ENCODE data around the gene UBE2O. TPM values are rescaled to one million over a fixed set of nuclear protein-coding genes. Genes with fewer than 3 reads are reported as not detected.
"Not testable (repeated sequence)": the region's sequence is repeated elsewhere in the genome, so short reads cannot be mapped to it uniquely, and the experiment has no call there.

The UBE2O gene
- total RNA-seq, 1 donor from 2014 or later = 43.8 TPM

GRCh38 chr17:76356803-76357456 lies 96.0 kb downstream of the UBE2O start:
- no peak overlapping the region for H3K4me3 Mint-ChIP-seq
- intact Hi-C loops (cut with micrococcal nuclease) = no loop called here
- no peaks in the 10 kb centered on the region for H3K9me3 Mint-ChIP-seq
- H3K36me3 Mint-ChIP-seq (ENCODE audit: low read depth) = no peaks in the 10 kb centered on the region
- DNase-seq = no peak
- H3K27me3 Mint-ChIP-seq = peaks cover 3% of the 10 kb centered on the region
- H3K27ac Mint-ChIP-seq = no peak overlapping the region
- peaks cover 20% of the 10 kb centered on the region for H3K4me1 Mint-ChIP-seq

DNA sequence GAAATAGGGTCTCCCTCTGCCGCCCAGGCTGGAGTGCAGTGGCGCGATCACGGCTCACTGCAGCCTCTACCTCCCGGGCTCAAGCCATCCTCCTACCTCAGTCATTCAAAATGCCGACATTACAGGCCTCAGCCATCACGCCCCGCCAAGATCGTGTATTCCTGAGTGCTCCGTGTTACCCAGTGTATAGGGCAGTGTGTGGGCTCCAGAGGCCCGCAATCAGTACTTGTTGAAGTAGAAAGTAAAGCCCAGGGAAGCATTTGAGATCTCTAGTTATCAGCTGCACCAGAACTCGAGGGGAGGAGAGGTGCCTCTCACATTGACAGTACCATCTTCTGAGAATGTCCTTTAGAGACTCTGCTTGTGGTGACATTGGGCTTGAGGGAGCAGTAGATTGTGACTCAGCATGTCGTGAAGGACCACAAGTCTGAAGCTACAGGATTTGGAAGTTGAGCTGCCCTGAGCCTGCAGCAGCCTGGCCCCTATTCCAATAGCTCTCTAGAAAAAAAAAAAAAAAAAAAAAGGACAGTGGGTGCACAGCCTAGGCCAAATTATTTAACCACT lies 98.1 kb downstream of the UBE2O start:
- Mint-ChIP-seq H3K4me1 (peaks cover 25% of the 10 kb centered on the region), H3K4me3 (peak overlapping the region; percentile 92), H3K27ac (peak overlapping the region; percentile 60), H3K27me3 (peaks cover 3% of the 10 kb centered on the region), H3K36me3 (ENCODE audit: low read depth) (peaks cover 3% of the 10 kb centered on the region), H3K9me3 (no peaks in the 10 kb centered on the region)
- intact Hi-C loops (cut with micrococcal nuclease) = loop anchor here (5.0 kb wide), 1 partner anchor 283 kb away; the partner anchor contains the start of genes GALR2 and SRP68
- peak; percentile 64 for DNase-seq

- Mint-ChIP-seq H3K27me3 (peaks cover 3% of the 10 kb centered on the region), H3K4me1 (peaks cover 25% of the 10 kb centered on the region), H3K4me3 (peak overlapping the region; percentile 92)
Observed at GRCh38 chr17:76354317-76354729, 98.6 kb downstream of the UBE2O start.

DNA sequence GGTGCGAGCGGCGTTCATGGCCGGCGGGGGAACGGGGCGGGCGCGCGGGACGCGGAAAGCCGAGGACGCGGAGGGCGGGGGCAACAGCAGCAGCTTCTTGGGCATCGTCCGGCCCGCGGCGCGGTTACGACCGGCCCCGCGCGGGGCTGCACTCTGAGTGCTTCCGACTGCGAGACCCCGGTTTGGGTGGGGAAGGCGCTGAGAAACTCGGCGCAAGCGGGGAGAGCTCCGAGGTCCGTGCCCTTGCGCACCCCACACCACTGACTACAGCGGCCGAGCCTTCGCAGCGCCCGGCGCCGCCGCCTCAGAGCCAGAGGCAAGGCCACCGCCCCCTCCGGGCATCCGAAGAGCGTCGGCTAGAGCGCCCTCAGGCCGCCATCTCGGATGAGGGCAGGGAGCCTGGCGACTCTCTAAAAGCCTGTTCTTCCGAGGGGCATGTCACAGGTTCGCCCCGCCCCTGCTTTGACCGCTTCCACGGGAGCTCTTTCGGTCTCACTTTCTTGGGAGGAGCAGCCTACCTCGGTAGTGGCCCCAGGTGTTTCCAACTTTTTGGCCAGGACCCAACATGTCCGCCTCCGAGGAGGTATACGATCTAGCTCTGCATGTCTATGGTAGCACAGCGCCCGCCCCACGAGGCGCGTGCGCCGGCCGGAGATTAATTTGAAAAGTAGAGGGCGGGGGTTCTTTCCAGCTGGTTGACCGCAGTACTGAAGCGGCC lies 99.2 kb downstream of the UBE2O start, which contains the start of gene PRPSAP1:
Gene PRPSAP1 (minus strand): TSS at position 318 of the 718 bp plus-strand sequence. CDS start 213 bp downstream, at position 105.
- H3K4me1 Mint-ChIP-seq = peaks cover 25% of the 10 kb centered on the region
- H3K27ac Mint-ChIP-seq = peak within 1 kb of the TSS; percentile 99
- peaks cover 3% of the 10 kb centered on the region for H3K27me3 Mint-ChIP-seq
- peak within 1 kb of the TSS; percentile 92 for H3K4me3 Mint-ChIP-seq
- no peaks in the 10 kb centered on the region for H3K9me3 Mint-ChIP-seq
- peaks cover 3% of the 10 kb centered on the region for H3K36me3 Mint-ChIP-seq (ENCODE audit: low read depth)
- intact Hi-C loops (cut with micrococcal nuclease) = loop anchor here (1.0 to 5.0 kb wide), 2 partner anchors 32 to 281 kb away; partner anchors contain the start of genes GALR2 and SRP68
- DNase-seq = peak; percentile 95

More at GRCh38 chr17:76354317-76354729, 98.6 kb downstream of the UBE2O start:
- no peak for DNase-seq
- Mint-ChIP-seq H3K36me3 (ENCODE audit: low read depth) (peaks cover 3% of the 10 kb centered on the region), H3K9me3 (no peaks in the 10 kb centered on the region), H3K27ac (peak overlapping the region; percentile 99)
- intact Hi-C loops (cut with micrococcal nuclease) = loop anchor here (5.0 kb wide), 1 partner anchor 282 kb away; the partner anchor contains the start of genes GALR2 and SRP68

DNA sequence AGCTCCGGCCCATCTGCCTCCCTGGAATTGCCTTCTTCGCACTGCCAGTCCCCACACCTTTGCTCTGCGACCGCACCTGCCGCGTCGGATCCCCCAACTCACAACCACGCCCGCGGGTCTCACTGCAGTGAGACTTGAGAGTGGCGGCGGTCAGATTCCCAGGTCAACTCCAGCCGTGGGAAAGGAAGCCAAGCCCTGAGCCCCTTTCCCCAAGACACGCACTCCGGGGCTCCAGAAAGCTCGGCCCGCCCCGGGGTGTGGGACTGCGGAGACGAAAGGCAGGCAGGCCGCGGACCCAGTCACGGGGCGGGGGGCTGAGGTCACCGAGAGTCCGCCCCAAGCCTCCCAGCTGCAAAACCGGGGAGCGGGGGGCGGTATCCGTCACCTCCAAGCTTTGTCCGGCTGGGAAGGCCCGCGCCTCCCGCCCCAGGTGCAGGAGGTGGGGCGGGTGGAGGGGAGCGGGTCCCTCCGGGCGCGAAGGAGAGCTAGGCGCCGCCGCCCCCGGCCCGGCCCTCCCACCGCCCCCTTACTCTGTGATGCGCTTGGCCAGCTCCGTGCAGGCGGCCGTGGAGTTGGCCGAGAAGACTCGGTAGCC lies 99.9 kb downstream of the UBE2O start:
- Mint-ChIP-seq H3K36me3 (ENCODE audit: low read depth) (peaks cover 3% of the 10 kb centered on the region), H3K4me1 (peaks cover 25% of the 10 kb centered on the region), H3K4me3 (peak overlapping the region; percentile 92), H3K27me3 (peaks cover 3% of the 10 kb centered on the region), H3K27ac (peak overlapping the region; percentile 99), H3K9me3 (no peaks in the 10 kb centered on the region)
- intact Hi-C loops (cut with micrococcal nuclease) = loop anchor here (1.0 to 5.0 kb wide), 2 partner anchors 32 to 281 kb away; partner anchors contain the start of genes GALR2 and SRP68
- peak; percentile 82 for DNase-seq

DNA sequence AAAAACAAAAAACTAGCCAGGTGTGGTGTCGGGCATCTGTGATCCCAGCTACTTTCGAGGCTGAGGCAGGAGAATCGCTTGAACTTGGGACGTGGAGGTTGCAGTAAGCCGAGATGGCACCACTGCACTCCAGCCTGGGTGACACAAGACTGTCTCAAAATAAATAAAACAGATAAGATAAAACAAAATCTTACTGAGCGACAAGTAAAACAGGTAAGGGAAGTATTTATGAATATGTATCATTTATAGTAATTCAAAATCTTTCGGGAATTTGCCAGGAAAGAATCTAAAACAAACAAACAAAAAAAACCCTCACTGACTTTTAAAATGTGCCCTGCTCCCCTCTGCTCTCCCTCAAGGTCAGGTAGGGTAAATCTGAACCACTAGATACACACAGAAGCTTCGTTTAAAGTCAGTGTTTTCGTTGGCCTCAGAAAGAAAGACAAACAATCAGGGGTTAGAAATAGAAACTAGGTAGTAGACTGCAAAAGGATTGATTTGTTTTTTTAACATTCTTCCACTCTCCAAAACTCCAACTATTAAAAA lies 101.4 kb downstream of the UBE2O start:
- Mint-ChIP-seq H3K27me3 (no peaks in the 10 kb centered on the region), H3K4me3 (peak overlapping the region; percentile 53), H3K9me3 (no peaks in the 10 kb centered on the region), H3K36me3 (ENCODE audit: low read depth) (peaks cover 12% of the 10 kb centered on the region), H3K27ac (no peak overlapping the region), H3K4me1 (peaks cover 19% of the 10 kb centered on the region)
- DNase-seq = no peak
- intact Hi-C loops (cut with micrococcal nuclease) = loop anchor here (5.0 kb wide), 1 partner anchor 279 kb away; the partner anchor contains the start of genes GALR2 and SRP68

DNA sequence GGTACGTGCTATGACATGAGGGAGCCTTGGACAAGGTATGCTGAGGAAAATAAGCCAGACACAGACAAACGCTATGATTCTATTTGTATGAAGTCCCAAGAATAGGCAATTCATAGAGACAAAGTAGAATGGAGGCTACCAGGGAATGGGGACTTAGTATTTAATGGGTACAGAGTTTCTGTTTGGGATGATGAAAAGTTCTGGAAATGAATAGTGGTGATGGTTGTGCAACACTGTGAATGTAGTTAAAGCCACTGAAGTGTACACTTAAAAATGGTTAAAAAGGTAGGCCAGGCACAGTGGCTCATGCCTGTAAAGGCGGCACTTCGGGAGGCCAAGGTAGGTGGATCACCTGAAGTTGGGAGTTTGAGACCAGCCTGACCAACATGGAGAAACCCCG lies 102.5 kb downstream of the UBE2O start:
- intact Hi-C loops (cut with micrococcal nuclease) = loop anchor here (5.0 kb wide), 1 partner anchor 278 kb away; the partner anchor contains the start of genes GALR2 and SRP68
- DNase-seq = no peak
- H3K4me1 Mint-ChIP-seq = peaks cover 19% of the 10 kb centered on the region
- no peak overlapping the region for H3K27ac Mint-ChIP-seq
- H3K4me3 Mint-ChIP-seq = no peak overlapping the region
- no peaks in the 10 kb centered on the region for H3K9me3 Mint-ChIP-seq
- peaks cover 21% of the 10 kb centered on the region for H3K36me3 Mint-ChIP-seq (ENCODE audit: low read depth)
- H3K27me3 Mint-ChIP-seq = no peaks in the 10 kb centered on the region

- H3K9me3 Mint-ChIP-seq; H3K27me3 Mint-ChIP-seq; DNase-seq; H3K4me3 Mint-ChIP-seq; intact Hi-C loops (cut with micrococcal nuclease); H3K27ac Mint-ChIP-seq; H3K4me1 Mint-ChIP-seq: not testable (repeated sequence)
- peaks cover 29% of the 10 kb centered on the region for H3K36me3 Mint-ChIP-seq (ENCODE audit: low read depth)
Observed at GRCh38 chr17:76346936-76347335, 106.0 kb downstream of the UBE2O start.

- peaks cover 35% of the 10 kb centered on the region for H3K36me3 Mint-ChIP-seq (ENCODE audit: low read depth)
- intact Hi-C loops (cut with micrococcal nuclease) = no loop called here
- H3K9me3 Mint-ChIP-seq = no peaks in the 10 kb centered on the region
- no peak overlapping the region for H3K27ac Mint-ChIP-seq
- H3K27me3 Mint-ChIP-seq = no peaks in the 10 kb centered on the region
- no peak for DNase-seq
- no peak overlapping the region for H3K4me3 Mint-ChIP-seq
- H3K4me1 Mint-ChIP-seq = peaks cover 2% of the 10 kb centered on the region
Observed at GRCh38 chr17:76345377-76345974, 107.5 kb downstream of the UBE2O start.

- no peak overlapping the region for H3K27ac Mint-ChIP-seq
- H3K27me3 Mint-ChIP-seq = no peaks in the 10 kb centered on the region
- no peaks in the 10 kb centered on the region for H3K9me3 Mint-ChIP-seq
- intact Hi-C loops (cut with micrococcal nuclease) = no loop called here
- H3K4me1 Mint-ChIP-seq = no peaks in the 10 kb centered on the region
- H3K36me3 Mint-ChIP-seq (ENCODE audit: low read depth) = peaks cover 36% of the 10 kb centered on the region
- H3K4me3 Mint-ChIP-seq = no peak overlapping the region
- no peak for DNase-seq
Observed at GRCh38 chr17:76343106-76343505, 109.8 kb downstream of the UBE2O start.

DNA sequence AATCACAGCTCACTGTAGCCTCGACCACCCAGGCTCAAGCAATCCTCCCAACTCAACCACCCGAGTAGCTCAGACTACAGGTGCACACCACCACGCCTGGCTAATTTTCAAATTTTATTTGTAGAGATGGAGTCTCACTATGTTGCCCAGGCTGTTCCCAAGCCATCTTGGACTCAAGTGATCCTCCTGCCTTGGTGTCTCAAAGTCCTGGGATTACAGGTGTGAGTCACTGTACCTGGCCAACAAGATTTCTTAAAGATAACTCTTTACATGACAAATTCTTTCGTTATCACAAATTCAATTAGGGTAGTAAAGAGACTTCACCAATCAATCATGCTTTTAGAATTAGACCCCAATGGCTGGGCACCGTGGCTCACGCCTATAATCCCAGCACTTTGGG lies 111.7 kb downstream of the UBE2O start:
- H3K4me3 Mint-ChIP-seq = no peak overlapping the region
- H3K27me3 Mint-ChIP-seq = no peaks in the 10 kb centered on the region
- H3K27ac Mint-ChIP-seq = no peak overlapping the region
- peaks cover 3% of the 10 kb centered on the region for H3K4me1 Mint-ChIP-seq
- no peak for DNase-seq
- no peaks in the 10 kb centered on the region for H3K9me3 Mint-ChIP-seq
- intact Hi-C loops (cut with micrococcal nuclease) = no loop called here
- peaks cover 24% of the 10 kb centered on the region for H3K36me3 Mint-ChIP-seq (ENCODE audit: low read depth)

Measured in activated CD4-positive, alpha-beta T cell treated with anti-CD3 and anti-CD28 coated beads, Interleukin-2, amount 10 ng/mL, durations not matched to agents 24 days and 14 days (primary cell).